Subcutaneous adipose tissue (tissue), 4 donors: ENCODE data around the gene DNAJC25. TPM values are rescaled to one million over a fixed set of nuclear protein-coding genes. Genes with fewer than 3 reads are reported as not detected.

ENCODE experiments used
- total RNA-seq, 4 donors: library from RNA; depleted of rRNA; stranded (reverse); fragments of >200 nt; gene quantifications; one replicate each; pipeline ENCODE4 v1.1.0, GENCODE V29; 2016
- TF ChIP-seq, protein P1 (sequence below): fragments of 450-650 bp; IDR thresholded peaks from one replicate; pipeline ENCODE4 v1.5.1; 2016; ENCODE audit warnings: low read depth, mild to moderate bottlenecking, control low read depth, antibody characterized with exemption, moderate library complexity

Gene DNAJC25
- total RNA-seq, 4 donors from 2014 or later = 10.4 to 12.8 (median 11.6) TPM

GRCh38 chr9:111599092-111599954 is 31.8 kb upstream of the DNAJC25 start, which contains the start of gene PTGR1:
TSS of gene PTGR1 (minus strand) at chr9:111599647. CDS start at chr9:111597422, 2,225 bp downstream.
- TF ChIP-seq, protein P1, sequence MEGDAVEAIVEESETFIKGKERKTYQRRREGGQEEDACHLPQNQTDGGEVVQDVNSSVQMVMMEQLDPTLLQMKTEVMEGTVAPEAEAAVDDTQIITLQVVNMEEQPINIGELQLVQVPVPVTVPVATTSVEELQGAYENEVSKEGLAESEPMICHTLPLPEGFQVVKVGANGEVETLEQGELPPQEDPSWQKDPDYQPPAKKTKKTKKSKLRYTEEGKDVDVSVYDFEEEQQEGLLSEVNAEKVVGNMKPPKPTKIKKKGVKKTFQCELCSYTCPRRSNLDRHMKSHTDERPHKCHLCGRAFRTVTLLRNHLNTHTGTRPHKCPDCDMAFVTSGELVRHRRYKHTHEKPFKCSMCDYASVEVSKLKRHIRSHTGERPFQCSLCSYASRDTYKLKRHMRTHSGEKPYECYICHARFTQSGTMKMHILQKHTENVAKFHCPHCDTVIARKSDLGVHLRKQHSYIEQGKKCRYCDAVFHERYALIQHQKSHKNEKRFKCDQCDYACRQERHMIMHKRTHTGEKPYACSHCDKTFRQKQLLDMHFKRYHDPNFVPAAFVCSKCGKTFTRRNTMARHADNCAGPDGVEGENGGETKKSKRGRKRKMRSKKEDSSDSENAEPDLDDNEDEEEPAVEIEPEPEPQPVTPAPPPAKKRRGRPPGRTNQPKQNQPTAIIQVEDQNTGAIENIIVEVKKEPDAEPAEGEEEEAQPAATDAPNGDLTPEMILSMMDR = no peak

DNA sequence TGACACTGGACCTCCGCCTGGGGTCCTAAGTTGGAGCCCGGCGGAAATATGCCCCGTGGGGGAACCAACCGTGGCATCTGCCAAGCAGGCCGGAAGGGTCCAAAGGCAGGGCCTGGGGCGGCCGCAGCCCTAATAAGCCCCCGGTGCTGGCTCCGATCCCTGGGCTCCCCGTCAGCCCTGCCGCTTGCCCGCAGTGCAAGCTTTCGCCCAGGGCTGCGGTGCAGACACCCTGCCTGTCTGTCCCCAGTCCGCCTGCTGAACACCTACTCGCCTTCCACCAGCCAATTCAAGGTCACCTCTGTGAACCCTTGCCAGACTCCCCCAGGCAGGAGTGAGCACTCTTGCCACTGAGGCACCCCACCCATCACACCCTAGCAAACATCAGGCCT is 31.2 kb upstream of the DNAJC25 start:
- TF ChIP-seq, protein P1 = no peak

GRCh38 chr9:111601237-111602018 is 29.7 kb upstream of the DNAJC25 start:
- TF ChIP-seq, protein P1 = no peak

DNA sequence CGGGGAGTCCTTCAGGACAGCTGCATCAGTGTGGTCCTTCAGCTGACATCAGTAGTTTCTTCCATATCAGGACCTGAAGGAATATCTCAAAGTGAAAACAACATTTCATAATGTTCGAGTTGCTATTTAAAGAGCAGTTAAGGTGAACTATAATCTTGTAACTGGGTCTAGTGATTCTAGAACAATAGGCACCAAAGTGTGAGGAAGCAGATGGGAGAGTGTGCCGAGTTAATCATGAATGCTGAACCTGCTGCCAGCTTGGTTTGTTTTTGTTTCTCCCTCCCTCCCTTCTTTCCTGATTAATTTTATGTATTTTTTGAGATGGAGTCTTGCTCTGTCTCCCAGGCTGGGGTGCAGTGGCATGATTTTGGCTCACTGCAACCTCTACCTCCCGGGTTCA is 28.1 kb upstream of the DNAJC25 start:
- TF ChIP-seq, protein P1 = no peak

DNA sequence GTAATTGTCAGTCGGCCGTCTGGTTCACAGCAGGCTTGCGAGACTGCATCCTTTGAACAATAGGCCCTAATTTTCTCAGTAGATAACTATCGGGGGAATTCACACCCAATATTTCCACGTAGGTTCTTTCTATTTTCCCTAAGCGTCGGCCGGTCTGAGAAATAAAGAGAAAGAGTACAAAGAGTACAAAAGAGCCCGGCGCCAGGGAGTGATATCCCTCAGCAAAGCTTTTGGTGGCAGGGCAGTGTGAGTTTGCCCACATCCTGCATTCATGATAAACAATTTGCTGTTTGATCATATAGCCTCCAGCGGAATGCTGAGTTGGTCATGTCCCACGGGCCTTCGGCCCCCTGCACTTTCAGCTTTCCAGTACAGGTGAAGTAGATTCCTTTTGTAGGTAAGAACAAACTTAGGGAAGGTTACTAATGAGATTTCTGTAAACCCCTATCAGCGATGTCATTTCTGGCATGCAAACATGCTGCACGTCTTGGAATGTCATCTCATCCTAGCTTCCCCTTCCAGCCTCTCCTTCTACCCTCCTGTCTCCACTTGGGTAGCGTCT is 27.0 kb upstream of the DNAJC25 start:
- TF ChIP-seq, protein P1 = no peak

DNA sequence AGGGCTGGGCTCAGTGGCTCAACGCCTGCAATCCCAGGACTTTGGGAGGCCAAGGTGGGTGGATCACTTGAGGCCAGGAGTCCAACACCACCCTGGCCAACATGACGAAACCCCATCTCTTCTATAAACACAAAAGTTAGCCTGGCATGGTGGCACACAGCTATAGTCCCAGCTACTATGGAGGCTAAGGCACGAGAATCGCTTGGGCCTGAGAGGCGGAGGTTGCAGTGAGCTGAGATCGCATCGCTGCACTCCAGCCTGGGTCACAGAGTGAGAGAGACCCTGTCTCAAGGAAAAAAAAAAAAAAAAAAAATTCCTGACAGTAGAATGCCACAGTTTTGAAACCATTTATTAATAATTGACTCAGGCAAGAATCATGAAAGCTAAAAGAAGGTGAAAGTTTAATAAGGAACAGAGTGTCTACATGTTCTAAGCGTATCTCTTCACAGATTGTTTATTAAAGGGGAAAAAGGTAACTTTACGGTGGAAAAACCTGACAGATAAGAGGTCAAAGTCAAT is 26.0 kb upstream of the DNAJC25 start:
- TF ChIP-seq, protein P1 = no peak
